Neuron (in vitro differentiated cells): Measurements from ENCODE around the gene GET3.

Source experiments
- H2AFZ ChIP-seq: one replicate; pipeline ENCODE4 v1.6.1; 2013; ENCODE audit warnings: low read depth, mild to moderate bottlenecking, inconsistent platforms, low read length, moderate library complexity
- H3K27me3 ChIP-seq: one replicate; pipeline ENCODE4 v1.6.1; 2013; ENCODE audit warnings: low read length; ENCODE audit not compliant: insufficient read depth
- H3K36me3 ChIP-seq: one replicate; pipeline ENCODE4 v1.6.1; 2013; ENCODE audit warnings: low read length; ENCODE audit not compliant: insufficient read depth
- H3K4me1 ChIP-seq: one replicate; pipeline ENCODE4 v1.6.1; 2013; ENCODE audit warnings: low read length; ENCODE audit not compliant: insufficient read depth
- H3K4me3 ChIP-seq: 2 replicates; pipeline ENCODE4 v1.5.1; 2013; ENCODE audit warnings: mild to moderate bottlenecking, low read length, moderate library complexity
- H3K9me3 ChIP-seq: one replicate; pipeline ENCODE4 v1.6.1; 2013; ENCODE audit warnings: low read length

GET3 gene

GRCh38 chr19:12782424-12783290 lies 45.4 kb downstream of the GET3 start:
- no peaks in the 10 kb centered on the region for H3K36me3 ChIP-seq
- H3K27me3 ChIP-seq = no peaks in the 10 kb centered on the region
- H3K9me3 ChIP-seq = no peaks in the 10 kb centered on the region
- H3K4me1 ChIP-seq = peaks cover 61% of the 10 kb centered on the region
- H2AFZ ChIP-seq = peak overlapping the region; percentile 31
- peak overlapping the region; percentile 44 for H3K4me3 ChIP-seq

- H3K4me1 ChIP-seq = peaks cover 58% of the 10 kb centered on the region
- no peak overlapping the region for H3K4me3 ChIP-seq
- no peaks in the 10 kb centered on the region for H3K9me3 ChIP-seq
- no peak overlapping the region for H2AFZ ChIP-seq
- H3K36me3 ChIP-seq = no peaks in the 10 kb centered on the region
- no peaks in the 10 kb centered on the region for H3K27me3 ChIP-seq
Measured at GRCh38 chr19:12783291-12783848, 46.1 kb downstream of the GET3 start.

- H3K4me3 ChIP-seq = no peak overlapping the region
- no peaks in the 10 kb centered on the region for H3K9me3 ChIP-seq
- H3K27me3 ChIP-seq = no peaks in the 10 kb centered on the region
- no peak overlapping the region for H2AFZ ChIP-seq
- peaks cover 58% of the 10 kb centered on the region for H3K4me1 ChIP-seq
- no peaks in the 10 kb centered on the region for H3K36me3 ChIP-seq
Measured at GRCh38 chr19:12783849-12784393, 46.6 kb downstream of the GET3 start.

- peaks cover 58% of the 10 kb centered on the region for H3K4me1 ChIP-seq
- no peak overlapping the region for H2AFZ ChIP-seq
- no peaks in the 10 kb centered on the region for H3K27me3 ChIP-seq
- no peaks in the 10 kb centered on the region for H3K36me3 ChIP-seq
- H3K4me3 ChIP-seq = no peak overlapping the region
- no peaks in the 10 kb centered on the region for H3K9me3 ChIP-seq
Measured at GRCh38 chr19:12784394-12784870, 47.1 kb downstream of the GET3 start.

GRCh38 chr19:12784871-12785430 lies 47.7 kb downstream of the GET3 start:
- Histone ChIP-seq H3K9me3 (no peaks in the 10 kb centered on the region), H3K4me3 (no peak overlapping the region), H3K4me1 (peaks cover 57% of the 10 kb centered on the region), H2AFZ (no peak overlapping the region), H3K27me3 (no peaks in the 10 kb centered on the region), H3K36me3 (no peaks in the 10 kb centered on the region)

- Histone ChIP-seq H3K9me3 (no peaks in the 10 kb centered on the region), H2AFZ (no peak overlapping the region), H3K4me3 (no peak overlapping the region), H3K4me1 (peaks cover 62% of the 10 kb centered on the region), H3K27me3 (no peaks in the 10 kb centered on the region), H3K36me3 (no peaks in the 10 kb centered on the region)
Measured at GRCh38 chr19:12785431-12786031, 48.2 kb downstream of the GET3 start.

GRCh38 chr19:12786141-12786870 lies 49.0 kb downstream of the GET3 start:
- Histone ChIP-seq H3K4me3 (no peak overlapping the region), H3K27me3 (no peaks in the 10 kb centered on the region), H2AFZ (no peak overlapping the region), H3K36me3 (no peaks in the 10 kb centered on the region), H3K9me3 (no peaks in the 10 kb centered on the region), H3K4me1 (peaks cover 68% of the 10 kb centered on the region)

GRCh38 chr19:12786952-12787351 lies 49.7 kb downstream of the GET3 start:
- Histone ChIP-seq H3K4me3 (no peak overlapping the region), H3K36me3 (no peaks in the 10 kb centered on the region), H3K27me3 (no peaks in the 10 kb centered on the region), H2AFZ (no peak overlapping the region), H3K4me1 (peaks cover 68% of the 10 kb centered on the region), H3K9me3 (no peaks in the 10 kb centered on the region)

GRCh38 chr19:12787458-12787857 lies 50.2 kb downstream of the GET3 start:
- Histone ChIP-seq H3K9me3 (no peaks in the 10 kb centered on the region), H2AFZ (no peak overlapping the region), H3K4me1 (peaks cover 63% of the 10 kb centered on the region), H3K36me3 (no peaks in the 10 kb centered on the region), H3K4me3 (no peak overlapping the region), H3K27me3 (no peaks in the 10 kb centered on the region)

GRCh38 chr19:12788042-12788681 lies 50.9 kb downstream of the GET3 start:
- Histone ChIP-seq H3K9me3 (no peaks in the 10 kb centered on the region), H2AFZ (no peak overlapping the region), H3K36me3 (no peaks in the 10 kb centered on the region), H3K27me3 (no peaks in the 10 kb centered on the region), H3K4me3 (no peak overlapping the region), H3K4me1 (peaks cover 59% of the 10 kb centered on the region)

GRCh38 chr19:12788682-12789097 lies 51.4 kb downstream of the GET3 start:
- Histone ChIP-seq H3K4me3 (peak overlapping the region; percentile 29), H3K27me3 (no peaks in the 10 kb centered on the region), H3K36me3 (no peaks in the 10 kb centered on the region), H3K4me1 (peaks cover 56% of the 10 kb centered on the region), H3K9me3 (no peaks in the 10 kb centered on the region), H2AFZ (no peak overlapping the region)
